ENCODE data around the gene NAA40.

The NAA40 gene

DNA sequence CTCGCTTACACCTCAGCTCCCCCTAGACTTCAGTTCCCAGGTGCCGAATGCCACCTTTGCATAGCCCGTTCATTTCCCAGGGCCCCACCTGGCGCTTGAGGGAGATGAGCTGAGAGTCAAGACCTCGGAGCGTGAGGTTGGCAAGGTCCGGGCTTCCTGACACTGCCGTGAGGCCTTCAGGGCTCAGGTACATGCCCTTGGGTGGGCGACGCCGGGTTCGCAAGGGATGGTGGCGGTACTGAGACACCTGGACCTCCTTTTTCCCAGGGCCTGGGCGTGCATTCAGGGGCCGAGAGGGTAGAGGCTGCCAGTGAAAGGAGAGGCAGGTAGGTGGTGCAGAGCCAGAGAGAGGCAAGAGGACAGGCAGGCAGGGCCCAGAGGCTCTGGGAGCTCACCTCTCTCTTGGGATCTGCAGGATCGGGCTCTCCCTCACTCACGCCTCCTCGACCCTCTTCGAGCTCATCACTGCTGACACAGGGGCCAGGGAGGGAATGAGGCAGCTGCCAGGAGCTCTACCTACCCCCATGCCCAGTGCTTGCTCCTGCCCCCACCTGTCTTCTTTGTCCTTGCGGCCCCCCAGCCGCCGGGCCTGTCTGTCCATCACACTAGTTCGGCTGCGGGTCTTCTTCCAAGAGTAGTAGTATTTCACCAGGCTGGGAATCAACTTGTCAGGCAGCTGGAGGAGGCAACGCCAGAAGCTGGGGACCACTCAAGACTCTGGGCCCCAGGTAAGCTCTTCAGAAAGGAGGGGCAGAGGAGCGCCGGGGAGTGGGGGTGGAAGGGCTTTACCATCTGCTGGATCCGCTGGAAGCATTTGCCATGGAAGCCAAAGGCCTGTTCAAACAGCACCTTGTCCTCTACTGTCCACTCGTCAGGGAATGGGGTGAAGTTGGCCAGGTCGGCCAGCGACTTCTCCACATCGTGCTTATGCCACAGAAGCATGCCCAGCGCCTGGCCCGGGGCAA lies 24.7 kb upstream of the NAA40 start:
- no peak for DNase-seq

DNA sequence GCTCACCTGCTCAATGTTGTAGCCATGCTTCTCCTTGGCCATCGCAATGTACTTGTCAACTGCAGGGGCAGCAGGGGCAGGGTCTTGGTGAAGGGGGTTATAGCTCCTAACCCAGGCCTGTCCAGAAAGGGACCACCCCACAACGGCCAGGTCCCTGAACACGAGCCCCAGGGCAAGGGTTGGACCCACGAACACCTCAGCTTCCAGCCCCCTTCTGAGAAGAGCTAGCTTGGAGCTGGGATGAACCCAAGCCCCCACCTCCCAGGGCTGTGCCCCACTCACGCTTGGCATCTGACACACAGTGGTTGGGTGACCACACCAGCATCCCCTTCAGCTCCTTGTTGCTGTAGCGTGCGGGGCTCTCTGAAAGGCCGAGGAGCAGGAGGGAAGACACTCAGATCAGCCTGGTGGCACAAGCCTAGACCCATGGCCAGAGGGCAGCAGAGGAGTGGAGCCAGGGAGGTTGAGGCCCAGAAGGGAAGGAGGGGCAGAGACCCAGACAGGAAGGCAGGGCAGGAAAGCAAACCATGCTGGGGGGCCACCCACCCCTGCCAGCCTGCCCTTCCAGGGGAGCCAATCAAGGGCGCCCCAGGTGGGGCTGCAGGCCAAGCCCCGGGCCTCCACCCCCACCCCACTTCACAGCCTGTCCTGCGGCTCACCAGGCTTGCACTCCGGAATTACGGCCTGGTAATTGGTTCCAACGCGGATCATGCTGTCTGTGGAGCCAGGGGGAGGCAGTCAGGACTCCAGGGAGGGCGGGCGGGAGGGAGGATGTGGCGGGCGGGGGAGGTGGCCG lies 23.7 kb upstream of the NAA40 start:
- no peak for DNase-seq

DNA sequence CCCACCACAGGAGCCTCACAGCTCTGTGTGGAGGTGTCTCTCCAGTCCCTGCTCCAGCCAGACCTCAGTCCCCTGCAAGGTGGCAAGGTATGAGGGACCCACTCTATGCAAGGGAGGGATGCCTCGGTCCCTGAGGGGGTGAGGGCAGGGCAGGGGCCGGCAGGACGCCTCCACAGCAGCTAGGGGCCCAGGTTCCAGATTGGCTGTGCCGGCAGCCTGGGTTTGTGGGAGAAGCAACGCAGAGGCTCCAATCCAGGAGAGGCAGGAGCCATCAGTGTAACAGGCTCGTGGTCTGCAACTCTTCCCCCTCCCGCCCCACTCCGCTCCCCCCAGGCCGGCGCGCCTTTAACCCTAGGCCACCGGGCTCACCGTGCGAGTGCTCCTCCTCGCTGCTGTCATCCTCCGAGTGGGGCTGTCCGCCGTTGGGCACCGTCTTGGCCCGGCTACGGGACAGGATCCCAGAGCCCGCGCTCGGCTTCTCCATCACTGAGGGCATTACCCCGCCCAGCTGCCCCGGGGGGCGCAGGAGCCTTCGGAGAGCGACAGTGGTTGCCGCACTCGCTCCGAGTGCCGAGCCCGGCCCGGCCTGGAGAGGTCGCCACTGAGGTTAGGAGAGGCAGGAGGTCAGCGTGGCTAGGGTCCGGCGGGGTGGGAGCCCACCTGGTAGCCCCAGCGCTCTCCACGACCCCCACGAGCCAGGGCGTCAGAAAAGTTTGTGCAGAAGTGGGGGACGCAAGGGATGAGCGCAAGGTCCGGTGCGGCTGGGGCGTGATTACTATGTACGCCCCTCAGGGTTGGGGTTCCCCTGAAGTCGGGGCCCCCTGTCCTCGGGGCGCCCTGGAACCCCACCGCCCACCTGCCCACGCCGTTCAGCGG lies 22.6 kb upstream of the NAA40 start:
- peak; percentile 47 for DNase-seq

DNA sequence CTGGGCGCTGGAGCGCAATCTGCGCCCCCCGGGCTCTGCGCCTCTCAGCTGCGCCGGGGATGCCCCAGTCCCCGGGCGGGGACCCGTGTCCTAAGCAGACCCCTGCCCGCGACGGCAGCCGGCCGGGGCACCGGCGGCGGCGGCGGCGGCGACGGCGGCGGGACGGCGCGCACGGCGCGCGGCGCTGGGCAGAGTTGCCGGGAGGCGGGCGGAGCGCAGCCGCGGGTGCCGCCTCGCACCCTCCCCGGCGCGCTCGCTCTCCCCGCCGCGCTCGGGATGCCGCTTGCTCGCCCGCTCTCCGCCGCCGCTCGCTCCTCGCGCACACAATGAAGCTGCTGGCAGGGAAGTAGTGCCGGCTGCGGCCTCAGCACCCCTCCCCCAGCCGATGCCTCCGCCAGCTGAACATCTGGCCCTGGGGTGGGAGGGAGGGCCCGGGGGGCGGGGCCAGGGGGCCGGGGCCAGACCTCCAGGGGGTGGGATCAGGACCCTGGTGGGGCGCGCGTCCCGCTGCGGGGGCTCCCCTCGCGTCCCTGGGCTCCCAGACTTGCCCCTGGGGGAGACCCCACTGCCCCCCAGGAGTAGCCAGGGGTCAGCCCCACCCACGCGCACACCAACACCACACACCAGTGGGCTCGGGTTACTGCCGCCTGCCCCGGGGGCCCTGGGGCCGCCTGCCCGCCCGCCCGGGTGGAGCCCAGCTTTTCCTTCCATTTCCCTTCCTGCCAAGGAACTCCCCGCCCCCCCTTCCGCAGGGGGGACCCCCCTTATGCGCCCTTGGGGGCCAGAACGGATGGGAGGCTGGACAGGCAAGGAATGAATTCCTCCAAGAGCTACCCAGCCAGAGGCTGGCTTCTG lies 21.7 kb upstream of the NAA40 start, which contains the start of gene RCOR2:
Gene RCOR2, minus strand, starts transcription at position 328 of the 855 bp plus-strand sequence. CDS start 708 bp downstream, outside the sequence.
- DNase-seq = peak; percentile 88

DNA sequence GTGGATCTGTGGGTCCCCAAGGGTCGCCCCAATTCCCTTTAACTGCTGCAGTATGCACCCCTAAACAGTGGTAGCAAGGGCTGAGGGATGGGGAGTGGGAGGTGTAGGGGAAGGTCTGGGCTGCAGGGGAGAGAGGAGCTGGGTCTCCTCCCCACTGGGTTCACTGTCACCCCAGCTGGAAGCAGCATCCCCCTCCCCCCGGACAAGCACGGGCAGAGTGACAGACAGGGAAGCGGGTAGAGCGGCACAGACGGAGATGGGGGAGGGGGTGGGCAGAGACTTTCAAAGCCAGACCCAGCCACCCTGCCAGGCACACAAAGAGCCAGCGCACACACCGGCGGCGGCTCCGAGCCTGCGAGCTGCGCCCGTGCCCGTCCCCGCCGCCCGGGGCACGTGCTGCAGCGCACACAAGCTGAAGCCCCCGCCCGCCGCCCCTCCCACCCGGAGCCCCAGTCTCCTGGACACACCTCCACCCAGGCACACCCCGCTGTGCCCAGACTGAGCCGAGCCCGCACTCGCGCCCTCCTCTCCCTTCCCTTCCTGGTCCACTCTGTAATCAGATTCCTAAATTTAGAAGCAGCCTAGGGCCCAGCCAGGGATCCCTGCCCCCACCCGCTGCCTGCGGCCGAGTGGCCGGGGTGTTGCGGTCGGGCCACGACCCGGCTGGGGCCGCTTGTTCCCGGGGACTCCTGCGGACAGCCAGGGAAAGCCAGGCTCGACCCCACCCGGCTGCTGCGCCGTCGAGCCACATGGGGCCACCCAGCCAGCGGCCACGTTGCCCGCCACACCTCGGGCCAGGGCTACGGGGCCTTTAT lies 20.9 kb upstream of the NAA40 start:
- DNase-seq = peak; percentile 82

DNA sequence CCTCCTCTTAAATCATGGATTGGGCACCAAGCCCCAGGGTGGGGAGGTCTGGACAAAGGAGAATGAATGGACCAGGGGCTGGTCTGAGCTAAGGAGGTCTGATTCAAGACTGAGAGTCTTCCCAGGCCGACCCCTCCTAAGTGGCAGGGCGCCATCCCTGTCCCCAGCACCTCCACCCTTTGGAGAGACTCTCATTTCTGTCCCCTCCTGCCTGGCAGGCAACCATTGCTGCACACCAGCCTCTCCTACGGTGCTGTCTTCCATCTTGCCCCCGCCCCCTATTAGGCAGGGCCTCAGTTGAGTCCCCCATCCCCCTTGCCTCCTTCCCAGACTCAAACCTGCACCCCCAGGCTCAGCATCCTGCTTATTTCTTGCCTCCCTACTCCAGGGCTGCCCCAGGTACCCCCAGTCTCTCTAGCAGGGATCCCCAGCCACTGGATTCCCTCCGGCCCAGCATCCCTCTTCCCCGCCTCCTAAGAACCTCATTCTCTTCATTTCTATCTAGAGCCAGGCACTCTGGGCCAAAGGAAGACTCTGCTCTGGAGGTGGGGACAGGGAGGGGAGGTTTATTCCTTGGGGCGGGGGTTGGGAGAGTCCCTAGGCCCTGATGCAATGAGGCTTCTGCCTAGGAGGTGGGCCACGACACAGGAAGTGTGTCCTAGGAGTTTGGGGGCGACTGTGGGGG lies 20.2 kb upstream of the NAA40 start:
- peak; percentile 74 for DNase-seq

DNA sequence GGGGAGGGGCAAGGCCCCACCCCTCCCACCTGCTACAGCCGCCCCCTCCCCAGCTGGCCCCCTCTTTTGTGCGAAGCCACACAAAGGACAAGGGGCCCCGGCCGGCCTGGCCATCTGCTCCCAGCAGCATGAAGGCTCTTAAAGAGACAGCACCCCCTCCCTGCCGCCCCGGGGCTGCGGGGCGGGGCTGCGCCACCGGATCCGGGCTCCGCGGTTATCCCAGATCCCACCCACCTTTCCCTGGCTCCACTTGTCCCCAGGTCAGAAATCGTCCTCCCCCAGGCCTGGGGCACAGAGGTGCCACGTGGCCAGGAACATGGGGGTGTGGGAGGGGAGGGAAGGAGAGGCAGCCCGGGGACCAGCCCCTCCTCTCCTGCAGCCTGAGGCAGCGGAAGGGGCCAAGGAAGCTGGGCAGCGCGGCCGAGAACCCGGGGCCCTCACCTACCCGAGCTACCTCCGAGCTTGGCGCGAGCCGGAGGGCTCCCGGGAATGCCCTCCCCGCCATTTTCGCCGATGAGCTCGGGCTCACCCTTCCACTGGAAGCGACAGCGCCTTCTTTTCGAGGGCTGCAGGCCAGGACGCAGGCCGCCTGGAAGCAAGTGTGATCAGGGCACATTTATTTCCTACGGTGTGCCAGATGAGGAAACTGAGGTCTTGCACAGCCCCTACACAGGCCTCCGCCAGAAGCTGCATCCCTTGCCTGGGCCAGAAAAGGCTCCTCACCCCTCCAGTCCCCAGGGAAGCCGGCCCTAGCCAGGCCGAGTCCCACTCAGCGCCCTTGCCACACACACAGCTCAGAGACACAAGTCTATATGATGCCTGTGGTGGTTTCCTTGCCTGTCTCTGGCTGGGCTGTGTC lies 19.3 kb upstream of the NAA40 start:
- DNase-seq = peak; percentile 84

DNA sequence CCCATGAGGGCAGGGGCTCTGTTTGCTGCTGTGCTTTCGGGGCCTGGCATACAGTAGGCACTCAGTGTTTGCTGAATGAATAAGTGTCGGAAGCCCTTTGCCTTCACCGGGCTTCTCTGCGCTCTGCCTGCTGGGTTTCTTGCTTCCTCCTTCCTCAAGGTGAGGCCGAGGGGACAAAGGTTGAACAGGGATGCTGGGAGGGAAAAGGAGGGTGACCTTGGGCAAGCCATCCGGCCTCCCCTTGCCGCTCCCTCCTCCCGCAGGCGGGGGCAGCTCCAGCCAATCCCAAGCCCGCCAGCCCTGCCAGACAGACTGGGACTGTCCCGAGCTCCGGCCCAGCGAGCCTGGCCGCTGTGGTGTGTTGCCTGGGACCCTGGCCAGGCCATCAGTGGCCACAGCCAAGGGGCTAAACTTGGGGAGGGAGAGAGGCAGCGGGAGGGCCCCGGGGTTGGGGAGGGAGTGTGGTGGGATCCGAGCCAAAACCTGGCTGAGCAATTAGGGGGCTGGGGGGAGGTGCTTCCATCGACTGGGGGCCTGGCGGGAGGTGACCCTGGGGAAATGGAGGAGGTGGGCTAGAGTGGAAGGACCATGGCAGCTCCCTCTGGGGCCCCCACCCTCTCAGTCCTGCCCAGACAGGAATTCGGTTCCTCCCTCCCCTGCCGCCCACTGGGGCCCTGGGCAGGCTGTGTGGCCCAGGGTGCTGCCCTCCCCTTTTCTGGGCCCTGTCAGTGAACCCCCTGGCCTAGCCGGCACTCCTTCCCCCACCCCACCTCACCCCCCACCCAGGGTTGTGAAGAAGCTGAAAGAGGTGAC lies 18.5 kb upstream of the NAA40 start:
- DNase-seq = no peak

DNA sequence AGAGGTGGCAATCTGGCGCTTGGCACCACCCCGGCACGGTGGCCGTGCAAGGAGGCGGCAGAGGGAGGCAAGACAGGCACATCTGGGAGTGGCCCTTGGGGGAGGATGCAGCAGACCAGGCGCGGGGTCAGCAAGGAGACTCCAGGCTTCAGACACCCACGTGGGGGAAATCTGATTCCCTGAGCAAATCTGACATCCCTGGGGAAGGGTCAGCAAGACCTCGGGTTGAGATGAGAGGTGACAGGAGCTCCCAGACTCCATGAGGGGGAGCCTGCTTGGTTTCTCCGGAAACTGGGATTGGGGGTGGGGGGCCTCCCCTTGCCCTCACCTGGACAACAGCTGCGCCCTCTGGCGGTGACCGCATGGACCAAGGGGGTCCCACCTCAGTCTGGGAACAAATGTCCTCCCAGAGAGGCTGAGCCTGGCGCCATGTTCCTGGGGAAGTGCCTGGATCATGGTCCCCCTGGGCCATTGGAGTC lies 17.8 kb upstream of the NAA40 start:
- DNase-seq = no peak

DNA sequence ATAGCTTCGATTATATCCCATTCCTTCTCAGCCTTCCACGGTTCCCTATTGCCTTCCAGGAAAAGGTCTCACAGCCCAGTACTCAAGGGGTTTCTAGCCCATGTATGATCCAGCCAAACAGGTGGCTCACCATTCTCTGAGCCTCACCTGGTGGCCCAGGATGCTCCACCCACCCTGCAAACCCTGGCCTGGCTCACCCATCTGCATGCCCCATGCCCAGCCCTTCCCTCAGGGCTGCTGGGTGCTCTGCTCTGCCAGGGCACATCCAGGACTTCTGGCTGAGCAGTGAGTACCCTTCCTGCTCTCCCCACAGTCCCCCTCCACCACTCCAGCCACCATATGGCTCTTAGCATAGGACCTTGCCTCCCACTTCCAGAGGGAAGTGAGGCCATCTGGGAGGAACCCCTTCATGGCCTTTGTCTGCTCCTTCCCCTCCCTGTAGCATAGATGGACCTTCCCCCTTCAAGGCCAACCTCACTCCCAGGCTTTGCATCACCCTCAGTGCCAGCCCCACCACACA lies 16.1 kb upstream of the NAA40 start:
- no peak for DNase-seq

DNA sequence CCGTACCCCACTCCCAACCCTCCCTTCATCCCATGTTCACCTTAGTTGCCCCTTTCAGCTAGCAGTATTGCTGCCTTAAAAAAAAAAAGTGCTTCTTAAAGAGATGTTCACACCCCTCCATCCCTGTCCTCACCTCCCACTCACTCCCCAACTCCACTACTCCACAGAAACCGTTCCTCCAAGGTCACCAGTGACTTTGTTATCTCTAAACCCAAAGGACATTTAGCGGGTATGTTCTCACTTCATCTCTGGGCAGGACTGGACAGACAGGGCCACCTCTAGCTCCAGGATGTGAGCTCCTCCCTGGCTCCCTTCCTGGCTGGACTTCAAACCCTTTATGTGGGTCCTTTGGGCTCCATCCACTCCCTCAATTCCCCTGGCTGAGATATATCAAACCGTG lies 15.5 kb upstream of the NAA40 start:
- DNase-seq = no peak

DNA sequence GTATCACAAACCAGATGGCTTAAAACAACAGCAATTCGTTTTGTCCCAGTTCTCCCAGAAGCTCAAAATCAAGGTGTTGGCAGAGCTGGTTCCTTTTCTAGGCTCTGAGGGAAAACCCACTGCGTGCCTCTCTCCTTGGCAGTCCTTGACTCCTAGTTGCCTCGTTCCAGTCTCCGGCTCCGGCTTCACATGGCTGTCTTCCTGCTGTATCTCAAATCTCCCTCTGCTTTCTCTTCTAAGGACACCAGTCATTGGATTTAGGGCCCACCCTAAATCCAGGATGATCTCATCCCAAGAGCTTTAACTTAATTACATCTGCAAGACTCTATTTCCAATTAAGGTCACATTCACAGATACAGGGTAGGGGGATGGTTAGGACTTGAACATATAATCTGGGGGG lies 9.2 kb upstream of the NAA40 start:
- no peak for DNase-seq

DNA sequence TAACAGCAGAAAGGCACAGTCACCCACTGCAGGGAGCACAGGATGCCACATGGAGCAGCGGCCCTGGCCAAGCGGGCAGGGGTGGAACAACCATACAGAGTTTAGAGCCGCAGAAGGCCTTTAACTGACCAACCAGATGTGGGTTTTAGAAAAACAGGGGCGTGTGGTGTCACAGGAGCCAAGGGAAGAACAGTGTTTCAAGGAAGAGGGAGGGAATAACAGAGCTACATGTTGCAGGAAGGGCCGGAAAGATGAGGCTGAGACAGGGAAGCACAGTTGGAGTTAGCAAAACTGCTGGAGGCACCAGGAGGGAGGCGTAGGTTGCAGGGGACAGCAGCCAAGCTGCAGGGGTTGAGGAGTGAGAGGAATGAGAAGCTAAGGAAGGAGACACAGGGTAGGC lies 7.8 kb upstream of the NAA40 start:
- no peak for DNase-seq

DNA sequence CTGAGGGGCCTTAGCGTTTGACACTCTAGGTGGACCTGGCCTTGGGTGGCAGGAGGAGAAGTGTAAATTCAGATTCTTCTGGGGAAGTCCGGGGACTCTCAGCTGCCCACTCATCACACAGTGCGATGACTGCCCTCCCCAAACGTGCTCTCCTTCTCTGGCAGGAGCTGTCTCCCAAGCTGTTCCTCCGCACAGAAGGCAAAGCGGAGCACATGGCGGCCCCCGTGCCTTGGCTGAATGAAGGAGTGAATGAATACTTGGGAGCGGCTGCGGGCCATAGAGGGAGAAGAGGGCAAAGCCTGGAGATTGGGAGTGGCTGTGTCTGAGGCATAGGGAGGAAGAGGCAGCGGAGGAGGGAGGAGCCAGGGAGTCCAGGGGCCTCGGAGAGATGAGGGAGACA lies 6.9 kb upstream of the NAA40 start:
- DNase-seq = no peak

DNA sequence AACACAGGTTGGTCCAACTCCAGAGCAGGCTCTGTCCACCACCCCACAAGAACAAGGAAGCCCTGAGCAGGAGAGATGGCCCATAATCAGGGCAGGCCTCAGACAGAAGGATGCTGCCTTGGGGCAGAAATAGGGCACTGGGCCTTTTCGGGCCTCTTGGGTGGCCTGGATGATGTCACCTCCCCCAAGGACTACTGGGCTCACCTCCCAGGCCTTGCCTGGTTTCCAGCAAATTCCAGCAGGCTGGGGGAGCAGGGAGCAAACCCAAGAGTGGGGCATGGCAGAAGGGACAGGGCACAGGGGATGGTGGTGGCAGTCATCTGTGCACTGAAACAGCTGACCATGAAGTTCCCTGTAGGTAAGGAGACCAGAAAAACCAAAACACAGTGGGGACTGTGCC lies 5.3 kb upstream of the NAA40 start:
- no peak for DNase-seq

DNA sequence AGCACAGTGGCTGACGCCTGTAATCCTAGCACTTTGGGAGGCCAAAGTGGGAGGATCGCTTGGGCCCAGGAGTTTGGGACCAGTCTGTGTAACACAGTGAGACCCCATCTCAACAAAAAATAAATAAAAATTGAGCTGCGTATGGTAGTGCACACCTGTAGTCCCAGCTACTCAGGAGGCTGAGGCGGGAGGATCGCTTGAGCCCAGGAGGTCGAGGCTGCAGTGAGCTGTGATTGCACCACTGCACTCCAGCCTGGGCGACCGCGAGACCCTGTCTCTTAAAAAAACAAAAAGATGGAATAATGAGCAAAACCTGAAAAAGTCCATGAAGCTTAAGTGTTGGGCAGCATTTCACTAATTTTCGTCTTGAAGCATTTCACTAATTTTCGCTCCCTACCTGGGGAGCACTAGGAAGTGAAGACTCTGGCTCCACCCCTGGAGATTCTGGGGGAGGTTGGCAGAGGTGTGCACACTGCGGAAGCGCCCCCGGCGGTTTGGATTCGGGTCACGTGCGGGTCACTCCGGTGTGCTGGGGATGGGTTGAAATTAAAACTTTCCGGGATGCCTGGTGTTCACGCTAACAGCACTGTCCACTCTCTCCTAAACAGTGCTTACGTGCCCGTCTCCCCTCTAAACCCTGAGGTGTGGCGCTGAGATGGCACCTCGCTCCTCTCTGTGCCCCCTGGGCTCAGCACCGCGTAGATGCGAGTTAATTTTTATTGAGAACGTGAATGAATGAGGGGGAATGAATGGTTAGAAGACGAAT lies 906 bp upstream of the NAA40 start:
- peak; percentile 72 for DNase-seq

DNA sequence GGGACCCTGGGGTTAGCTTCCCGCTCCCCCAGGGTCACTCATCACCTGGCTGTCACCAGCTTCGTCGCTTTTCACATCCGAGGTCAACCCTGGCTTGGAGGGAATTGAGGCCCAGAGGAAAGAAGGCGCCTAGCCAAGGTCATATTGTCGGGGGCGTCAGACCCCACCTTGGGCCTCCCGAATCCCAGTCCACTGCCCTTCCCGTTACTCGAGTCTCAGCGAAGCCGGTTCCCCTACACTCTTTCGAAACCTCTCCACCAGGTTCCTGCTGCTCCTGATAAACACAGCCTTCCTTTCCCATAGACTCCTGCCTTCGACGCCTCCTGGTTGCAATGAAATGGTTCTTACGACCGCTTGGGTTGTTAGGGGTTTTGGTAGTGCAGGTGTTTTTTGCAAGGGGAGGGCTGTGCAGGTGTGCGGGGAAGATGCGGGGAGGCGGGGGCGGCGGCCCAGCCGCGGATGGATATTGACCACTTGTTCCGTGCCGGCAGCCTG lies 642 bp downstream of the NAA40 start:
- DNase-seq = peak; percentile 33
